ENCODE results near the gene VPS35L.

VPS35L gene, protein sequence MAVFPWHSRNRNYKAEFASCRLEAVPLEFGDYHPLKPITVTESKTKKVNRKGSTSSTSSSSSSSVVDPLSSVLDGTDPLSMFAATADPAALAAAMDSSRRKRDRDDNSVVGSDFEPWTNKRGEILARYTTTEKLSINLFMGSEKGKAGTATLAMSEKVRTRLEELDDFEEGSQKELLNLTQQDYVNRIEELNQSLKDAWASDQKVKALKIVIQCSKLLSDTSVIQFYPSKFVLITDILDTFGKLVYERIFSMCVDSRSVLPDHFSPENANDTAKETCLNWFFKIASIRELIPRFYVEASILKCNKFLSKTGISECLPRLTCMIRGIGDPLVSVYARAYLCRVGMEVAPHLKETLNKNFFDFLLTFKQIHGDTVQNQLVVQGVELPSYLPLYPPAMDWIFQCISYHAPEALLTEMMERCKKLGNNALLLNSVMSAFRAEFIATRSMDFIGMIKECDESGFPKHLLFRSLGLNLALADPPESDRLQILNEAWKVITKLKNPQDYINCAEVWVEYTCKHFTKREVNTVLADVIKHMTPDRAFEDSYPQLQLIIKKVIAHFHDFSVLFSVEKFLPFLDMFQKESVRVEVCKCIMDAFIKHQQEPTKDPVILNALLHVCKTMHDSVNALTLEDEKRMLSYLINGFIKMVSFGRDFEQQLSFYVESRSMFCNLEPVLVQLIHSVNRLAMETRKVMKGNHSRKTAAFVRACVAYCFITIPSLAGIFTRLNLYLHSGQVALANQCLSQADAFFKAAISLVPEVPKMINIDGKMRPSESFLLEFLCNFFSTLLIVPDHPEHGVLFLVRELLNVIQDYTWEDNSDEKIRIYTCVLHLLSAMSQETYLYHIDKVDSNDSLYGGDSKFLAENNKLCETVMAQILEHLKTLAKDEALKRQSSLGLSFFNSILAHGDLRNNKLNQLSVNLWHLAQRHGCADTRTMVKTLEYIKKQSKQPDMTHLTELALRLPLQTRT

DNA sequence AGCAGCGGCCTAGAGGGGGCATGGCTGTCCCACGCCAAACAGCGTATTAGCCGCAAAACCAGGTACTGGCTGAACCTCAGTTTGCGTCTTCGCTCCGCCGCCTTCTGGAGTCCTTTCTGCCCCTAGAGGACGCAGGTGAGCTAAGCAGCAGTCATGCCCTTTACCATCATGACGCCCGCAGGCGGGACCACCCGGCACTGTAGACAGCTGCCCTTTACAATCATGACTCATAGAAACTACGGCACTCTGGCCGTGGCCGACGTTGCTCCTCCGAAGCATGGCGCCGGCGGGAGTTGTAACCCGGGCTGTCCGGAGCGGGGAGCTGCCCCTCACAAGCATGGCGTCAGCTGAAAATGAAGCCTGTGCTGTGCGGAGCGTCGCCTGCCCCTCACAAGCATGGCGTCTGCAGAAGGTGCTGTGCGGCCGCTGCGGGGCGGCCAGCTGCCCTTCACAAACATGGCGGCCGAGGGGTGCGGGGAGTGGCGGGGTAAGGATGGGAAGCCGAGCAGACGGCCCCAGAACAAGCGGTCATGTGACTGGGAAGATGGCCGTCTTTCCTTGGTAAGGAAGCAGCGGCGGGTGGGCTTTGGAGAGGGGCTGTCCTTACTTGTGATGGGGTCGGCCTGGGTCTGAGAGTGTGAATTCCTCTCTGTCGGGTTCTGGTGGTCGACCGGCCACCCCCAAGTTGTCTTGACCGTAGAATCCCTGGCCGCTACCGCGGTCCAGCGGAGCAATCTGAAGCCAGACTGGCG is at the start of gene VPS35L:
Gene VPS35L (plus strand): TSS at position 518 of the 752 bp plus-strand sequence. CDS start 27 bp downstream, at position 545.
- peak; percentile 94 for DNase-seq

DNA sequence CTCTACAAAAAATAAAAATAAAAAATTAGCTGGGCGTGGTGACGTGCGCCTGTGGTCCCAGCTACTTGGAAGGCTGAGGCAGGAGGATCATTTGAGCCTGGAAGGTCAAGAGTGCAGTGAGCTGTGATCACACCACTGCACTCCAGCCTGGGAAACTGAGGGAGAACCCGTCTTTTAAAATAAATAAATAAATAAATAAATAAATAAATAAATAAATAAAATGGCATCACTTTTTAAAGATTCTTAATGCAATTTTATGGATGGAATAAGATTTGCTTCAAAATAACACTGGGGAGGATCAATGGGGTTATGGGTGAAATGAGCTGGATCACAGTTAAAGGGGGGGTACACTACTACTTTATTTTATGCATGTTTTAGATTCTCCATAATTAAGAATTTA is 48.5 kb upstream of the VPS35L start:
- no peak for DNase-seq

DNA sequence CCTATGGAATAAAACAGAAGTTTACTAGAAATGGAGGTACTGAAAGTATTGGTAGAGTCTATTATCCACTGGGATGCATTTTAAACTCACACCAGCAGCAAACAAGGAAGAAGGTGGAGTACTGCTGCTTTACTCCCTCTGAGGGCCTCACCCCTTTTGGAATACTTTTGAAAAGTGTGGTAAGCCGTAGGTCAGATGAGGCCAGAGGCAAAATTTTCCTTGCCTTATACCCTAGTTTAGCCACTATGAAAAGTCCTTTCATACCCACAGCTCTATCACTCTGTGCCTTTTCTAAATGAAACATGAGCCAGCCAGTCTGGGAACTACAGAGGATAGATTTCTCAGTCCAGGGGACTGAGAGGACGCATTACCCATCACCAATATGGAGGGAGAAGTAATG is 47.6 kb upstream of the VPS35L start:
- DNase-seq = no peak

DNA sequence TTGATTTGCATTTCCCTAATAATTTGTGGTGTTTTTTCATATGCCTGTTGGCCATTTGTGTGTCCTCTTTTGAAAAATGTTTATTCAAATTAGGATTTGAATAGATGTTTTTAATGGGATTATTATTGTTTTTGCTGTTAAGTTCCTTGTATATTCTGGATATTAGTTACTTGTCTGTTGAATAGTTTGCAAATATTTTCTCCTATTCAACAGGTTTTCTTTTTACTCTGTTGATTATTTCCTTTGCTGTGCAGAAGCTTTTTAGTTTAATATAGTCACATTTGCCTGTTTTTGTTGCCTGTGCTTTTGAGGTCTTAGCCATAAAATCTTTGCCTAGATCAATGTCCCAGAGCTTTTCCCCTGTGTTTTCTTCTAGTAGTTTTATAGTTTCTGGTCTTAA is 43.2 kb upstream of the VPS35L start:
- DNase-seq = no peak

DNA sequence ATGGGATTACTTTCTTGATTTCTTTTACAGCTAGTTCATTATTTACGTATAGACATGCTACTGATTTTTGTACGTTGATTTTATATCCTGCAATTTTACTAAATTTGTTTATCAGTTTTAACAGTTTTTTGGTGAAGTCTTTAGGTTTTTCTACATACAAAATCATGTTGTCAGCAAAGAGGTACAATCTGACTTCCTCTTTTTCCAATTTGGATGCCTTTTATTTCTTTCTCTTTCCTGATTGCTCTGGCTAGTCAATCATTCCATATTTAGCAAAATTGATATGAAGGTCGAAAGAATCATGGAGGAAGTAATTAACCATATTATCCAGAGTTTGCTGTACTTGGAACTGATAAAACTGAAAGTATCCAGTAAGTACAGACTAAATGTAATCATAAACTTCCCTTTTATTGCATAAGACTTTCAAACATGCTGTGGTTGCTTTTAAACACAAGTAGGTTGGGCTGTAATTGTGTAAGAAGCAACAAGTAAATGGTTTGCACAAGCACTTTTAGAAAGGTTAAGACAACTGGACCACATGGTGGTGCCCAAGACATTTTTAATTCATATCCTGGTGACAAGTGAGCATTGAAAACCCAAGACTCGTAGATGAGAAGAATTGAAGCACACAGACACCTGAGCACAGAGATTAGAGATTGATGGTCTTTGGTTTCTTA is 42.0 kb upstream of the VPS35L start:
- DNase-seq = no peak

DNA sequence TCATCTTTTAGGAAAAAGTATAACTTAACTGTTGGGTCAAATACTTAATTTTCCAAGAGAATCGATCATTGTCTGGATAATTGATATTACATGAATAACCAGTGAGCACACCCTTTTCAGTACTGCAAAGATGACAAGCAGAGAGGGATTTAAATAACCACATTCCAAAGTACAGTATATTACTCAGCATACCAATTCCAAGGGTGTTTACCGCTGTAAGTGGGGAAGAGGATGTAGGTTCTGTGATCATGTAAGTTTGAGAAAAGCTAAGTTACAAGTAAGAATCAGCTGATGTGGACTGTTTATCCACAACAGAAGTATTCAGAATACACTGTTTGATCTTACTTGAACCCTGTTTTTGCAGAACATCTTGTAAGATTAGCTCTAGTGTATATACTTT is 39.7 kb upstream of the VPS35L start:
- no peak for DNase-seq

DNA sequence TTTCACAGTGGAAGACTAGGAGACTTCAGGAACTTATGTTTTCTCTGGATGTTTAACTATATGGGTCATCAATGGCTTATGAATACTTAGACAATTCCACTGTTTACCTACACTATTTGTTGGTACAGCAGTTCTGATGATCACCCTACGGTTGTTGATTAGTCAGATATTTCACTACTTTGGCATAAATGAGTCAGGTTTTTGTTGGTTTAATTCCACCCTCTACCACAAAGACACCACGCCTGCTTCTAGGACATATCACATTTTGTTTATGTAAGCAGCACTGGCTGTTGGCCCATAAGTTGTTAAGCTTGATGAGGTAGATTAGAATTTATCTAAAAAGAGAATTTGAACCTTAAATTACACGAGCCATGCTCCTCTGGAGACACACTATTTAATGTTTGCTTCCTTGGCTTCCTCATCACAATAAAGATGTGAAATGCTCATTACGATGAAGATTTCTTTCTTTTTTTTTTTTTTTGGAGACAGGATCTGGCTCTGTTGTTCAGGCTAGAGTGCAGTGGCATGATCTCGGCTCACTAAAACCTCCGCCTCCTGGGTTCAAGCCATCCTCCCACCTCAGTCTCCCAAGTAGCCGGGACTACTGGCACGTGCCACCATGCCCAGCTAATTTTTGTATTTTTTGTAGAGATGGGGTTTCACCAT is 37.9 kb upstream of the VPS35L start:
- DNase-seq = no peak

DNA sequence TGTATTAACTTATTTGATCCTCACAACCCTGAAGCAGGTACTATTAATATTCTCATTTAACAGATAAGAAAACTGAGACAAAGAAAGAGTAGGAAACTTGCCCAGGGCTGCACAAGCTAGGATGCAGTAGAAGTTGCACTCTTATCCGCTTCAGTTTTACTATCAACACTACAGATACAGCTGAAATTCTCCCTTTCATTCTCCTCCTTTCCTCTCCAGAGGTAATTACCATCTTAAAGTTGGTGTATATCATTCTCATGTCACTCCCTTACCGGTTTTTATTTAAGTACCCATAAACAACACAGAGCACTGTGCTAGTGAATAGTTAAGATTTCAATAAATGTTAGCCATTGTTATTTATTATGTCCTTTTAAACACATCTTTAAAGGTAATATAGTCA is 37.1 kb upstream of the VPS35L start:
- no peak for DNase-seq

DNA sequence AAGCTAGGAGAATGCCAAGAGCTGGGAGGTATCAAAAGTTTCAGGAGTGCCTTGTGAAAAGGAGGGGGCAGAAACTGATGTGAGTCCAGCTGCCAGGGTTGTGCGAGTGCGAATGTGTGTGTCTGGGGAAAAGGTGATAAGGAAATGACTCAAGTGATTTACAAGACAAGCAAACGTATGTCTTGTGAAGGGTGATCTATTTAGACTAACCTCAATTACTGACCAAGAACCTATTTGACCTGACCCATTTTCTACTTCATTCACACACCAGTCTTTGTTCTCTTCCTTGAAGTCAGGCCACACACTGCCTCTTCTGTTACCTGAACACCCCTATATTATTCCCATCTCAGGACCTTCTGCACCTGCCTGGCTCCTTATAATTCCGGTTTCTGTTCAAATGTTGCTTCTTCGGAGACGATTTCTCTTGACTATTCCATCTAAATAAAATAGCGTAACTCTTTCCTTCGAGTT is 34.6 kb upstream of the VPS35L start:
- DNase-seq = no peak

DNA sequence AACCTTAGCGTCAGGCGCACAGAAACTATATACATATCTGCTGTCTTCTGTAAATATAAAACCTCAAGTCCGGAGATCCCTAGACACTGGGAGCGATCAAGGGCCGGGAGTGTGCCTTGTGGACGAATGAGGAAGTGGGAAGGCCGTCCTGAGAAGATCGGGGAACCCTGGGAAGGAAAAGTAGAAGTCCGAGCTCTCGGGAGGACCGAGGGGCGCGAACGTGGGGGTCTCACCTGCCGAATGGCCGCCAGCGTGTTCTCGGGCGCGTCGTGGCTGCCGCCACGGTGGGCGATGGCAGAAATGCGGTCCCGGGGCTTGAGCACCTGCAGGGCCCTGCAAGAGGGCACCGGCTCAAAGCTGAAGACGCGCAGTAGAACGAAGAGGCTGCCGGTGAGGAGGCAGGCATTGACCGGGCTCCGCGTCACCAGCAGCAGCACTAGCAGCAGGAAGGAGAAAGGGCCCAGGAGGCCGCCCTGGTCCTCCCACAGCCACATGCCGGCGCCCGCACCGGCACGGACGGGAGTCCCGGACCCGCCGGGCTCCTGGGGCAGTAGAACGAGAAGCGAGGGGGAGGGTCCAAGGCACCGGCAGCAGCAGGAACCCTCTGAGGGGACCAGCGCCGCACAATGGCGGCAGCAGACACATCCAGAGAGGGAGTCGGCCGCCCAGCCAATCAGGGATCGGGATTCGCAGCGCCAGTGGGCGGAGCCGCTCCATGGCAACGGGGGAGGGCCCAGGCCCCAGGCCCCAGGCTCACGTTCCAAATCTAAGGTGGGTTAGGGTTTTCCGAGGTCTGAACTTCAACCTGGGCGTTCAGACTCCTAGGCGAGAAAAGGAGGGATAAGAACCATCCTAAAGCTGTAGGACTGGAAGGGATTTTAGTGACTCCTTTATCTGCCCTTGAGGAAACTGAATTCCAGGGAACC is 33.8 kb upstream of the VPS35L start, which contains the start of gene GDE1:
Gene GDE1 (minus strand): TSS at position 628 of the 926 bp plus-strand sequence. CDS start 134 bp downstream, at position 494.
- DNase-seq = peak; percentile 91

DNA sequence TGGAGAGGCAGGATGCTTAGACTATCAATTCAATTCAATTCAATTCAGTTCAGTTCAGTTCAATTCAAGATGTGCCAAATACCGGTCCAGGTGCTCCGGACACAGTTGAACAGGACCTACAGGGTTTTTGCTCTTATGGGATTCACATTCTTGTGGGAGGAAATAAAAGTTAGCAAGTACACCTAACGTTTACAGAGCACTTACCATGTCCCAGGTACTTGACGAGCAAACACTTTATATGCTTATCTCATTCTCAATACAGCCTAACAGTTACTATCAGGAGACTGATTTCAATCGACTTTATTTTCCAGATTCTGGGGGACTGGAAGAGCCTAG is 33.1 kb upstream of the VPS35L start:
- no peak for DNase-seq

DNA sequence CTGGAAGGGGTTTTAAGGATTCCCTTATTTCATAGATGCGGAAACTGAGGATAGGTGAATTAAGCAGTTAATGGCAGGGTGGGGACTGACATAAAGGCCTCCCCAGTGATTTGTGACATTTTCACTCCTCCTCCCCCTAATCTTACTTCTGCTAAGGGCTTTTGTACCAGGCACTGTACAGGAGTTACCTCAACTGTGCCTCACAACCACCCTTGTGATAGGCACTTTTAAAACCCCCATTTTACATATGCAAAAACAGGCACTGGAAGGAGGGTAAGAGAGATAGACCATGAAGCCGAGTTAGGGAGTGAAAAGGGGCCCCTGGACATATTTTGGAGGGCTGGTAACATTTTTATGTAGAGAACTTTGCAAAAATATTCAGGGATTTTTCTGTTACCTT is 32.7 kb upstream of the VPS35L start:
- no peak for DNase-seq

DNA sequence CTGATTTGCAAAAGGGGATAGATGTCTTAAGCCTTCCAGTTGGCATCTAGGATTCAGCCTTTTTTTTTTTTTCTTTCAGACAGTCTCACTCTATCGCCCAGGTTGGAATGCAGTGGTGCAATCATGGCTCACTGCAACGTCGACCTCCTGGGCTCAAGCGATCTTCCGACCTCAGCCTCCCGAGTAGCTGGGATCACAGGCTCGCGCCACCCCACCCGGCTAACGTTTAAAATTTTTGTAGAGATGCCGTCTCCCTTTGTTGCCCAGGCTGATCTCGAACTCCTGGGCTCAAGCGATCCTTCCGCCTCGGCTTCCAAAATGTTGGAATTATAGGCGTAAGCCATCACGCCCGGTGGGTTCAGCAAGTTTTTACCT is 32.3 kb upstream of the VPS35L start:
- DNase-seq = no peak

DNA sequence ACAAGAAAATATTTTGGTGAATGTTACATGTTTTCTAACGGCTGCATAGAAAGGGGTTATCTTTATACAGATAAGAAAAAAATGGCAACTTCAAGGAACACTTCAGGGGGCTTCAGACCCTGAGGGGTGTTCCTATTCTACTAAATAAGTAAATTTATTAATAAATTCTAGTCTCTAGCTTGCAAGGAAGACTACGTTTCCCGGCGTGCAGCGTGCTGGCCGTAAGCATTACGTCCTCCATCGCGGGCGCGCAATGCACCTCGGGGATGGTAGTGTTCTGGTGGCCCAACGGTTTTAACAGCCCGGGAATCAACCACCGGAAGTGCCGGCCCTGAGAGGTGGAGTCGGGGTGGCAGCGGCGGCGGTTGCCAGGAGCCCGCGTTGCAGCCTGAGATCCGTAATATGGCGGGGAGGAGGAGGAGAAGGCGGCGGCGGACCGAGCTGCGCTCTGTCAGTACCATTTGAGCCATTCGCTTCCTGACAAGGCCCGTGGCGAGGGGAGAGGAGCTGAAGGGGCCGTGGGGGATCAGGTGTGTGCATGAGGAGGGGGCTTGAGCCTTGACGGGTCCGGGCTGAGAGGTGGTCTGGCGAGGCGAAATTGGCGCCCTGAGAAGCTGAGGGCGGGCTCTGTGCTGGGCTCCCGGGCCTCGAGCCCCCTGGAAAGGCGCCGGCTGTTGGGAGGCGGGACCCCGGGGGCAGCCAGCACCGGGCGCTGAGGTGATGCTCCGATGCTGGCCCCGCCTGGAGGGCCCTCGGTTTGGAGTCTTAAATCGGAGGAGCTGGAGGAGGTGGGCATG is 31.7 kb upstream of the VPS35L start, which contains the start of gene CCP110:
Gene CCP110 (plus strand): TSS at position 384 of the 797 bp plus-strand sequence. CDS start 3,940 bp downstream, outside the sequence.
- peak; percentile 91 for DNase-seq

DNA sequence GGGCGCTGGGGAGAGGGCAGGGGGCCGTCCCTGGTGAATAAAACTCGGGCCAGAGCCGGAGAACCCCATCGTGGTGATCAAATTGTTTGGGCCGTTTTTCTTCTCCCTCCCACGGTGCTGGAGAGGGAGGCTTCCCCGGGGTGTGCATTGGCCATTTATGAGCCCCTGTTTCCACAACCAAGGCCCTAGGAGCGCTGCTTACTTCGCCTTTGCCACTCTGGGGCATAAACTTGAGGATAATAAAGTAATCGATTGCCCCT is 31.2 kb upstream of the VPS35L start:
- no peak for DNase-seq

DNA sequence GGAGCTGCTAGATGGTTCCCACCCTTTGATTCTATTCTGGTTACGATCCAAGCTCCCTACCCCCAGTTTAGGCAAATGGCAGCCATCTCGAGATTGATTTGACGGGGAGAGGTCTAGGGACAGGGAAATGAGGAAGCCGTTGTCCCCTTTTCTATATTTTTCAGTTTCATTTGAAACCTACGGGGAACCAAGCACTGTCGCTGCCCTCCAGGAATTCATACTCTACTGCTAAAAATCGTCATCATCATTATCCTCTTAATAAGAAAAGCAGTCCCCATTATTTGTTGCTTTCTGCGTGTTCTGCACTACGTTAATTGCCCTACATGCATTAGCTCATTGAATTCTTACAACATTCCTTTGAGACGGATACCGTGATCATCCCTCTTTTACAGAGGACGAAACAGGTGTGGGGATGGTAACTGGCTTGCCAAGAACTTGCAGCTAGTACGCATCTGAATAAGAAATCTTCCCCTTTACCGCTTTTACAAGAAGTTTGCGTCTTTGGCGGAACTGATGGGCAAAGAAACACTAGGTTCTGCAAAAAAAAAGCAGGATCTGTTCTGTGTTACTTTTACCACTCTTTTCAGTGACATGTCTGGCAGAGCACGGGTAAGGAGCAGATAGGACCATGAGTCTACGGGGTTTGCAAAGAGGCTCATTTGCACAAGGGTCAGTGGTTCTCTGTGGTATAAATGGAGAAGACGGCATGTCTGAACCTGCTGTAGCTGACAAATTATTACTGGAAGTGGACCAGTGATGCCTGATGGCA is 30.7 kb upstream of the VPS35L start:
- no peak for DNase-seq

DNA sequence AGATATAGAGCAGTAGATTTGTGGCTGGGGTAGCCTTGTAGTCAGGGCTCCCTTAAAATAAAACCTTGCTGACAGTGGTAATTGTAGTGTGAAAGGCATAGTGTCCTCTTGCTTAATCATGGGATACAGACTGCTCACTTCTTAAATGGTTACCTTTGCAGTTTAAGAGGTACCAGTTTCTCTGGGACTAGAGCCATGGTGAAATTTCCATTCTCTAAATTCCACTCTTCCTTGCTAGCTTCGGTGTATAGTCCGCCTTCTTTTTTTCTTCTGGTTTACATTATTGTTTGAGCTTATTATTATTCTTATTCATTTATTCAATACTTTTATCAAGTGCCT is 30.1 kb upstream of the VPS35L start:
- DNase-seq = no peak

DNA sequence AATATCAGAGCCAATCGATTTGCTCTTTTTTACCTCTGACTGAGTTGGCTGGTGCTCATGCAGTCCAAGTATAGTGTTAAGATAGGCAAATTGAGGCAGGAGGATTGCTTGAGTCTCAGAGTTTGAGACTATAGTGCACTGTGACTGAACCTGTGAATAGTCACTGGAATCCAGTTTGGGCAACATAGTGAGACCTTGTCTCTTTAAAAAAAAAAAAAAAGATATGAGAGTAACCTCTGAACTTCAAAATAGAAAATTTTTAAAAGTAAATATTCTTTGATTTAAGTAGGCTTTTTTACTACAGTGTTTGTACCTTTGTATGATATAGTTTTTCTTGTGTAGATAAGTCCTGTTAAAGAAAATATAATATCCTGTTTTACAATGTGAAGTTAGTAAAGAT is 28.3 kb upstream of the VPS35L start:
- DNase-seq = no peak

DNA sequence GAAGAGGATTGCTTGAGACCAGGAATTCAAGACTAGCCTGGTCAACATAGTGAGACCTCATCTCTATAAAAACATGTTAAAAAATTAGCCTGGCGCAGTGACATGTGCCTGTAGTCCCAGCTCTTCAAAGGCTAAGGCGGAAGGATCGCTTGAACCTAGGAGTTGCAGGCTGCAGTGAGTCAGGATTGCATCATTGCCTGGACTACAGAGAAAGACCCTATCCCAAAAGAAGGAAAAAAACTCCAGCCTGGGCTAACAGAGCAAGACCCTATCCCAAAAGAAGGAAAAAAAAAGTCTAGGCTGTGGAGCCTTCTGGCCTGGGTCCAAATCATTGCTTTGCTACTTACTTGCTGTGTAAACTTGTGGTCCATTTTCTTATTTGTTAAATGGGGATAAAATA is 26.8 kb upstream of the VPS35L start:
- no peak for DNase-seq
